ENCODE measurements around the gene APPL2.

Gene APPL2

GRCh38 chr12:105214670-105215375 lies 21.2 kb downstream of the APPL2 start:
- DNase-seq (ENCODE audit: low read depth, low spot score) = no peak
- in situ Hi-C loops (cut with HindIII; ENCODE audit: low sequenced_read_pairs) = no loop called here
- no peak overlapping the region for H3K4me3 ChIP-seq (ENCODE audit: low read depth, low read length)
- TF ChIP-seq, protein P1, sequence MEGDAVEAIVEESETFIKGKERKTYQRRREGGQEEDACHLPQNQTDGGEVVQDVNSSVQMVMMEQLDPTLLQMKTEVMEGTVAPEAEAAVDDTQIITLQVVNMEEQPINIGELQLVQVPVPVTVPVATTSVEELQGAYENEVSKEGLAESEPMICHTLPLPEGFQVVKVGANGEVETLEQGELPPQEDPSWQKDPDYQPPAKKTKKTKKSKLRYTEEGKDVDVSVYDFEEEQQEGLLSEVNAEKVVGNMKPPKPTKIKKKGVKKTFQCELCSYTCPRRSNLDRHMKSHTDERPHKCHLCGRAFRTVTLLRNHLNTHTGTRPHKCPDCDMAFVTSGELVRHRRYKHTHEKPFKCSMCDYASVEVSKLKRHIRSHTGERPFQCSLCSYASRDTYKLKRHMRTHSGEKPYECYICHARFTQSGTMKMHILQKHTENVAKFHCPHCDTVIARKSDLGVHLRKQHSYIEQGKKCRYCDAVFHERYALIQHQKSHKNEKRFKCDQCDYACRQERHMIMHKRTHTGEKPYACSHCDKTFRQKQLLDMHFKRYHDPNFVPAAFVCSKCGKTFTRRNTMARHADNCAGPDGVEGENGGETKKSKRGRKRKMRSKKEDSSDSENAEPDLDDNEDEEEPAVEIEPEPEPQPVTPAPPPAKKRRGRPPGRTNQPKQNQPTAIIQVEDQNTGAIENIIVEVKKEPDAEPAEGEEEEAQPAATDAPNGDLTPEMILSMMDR (IDR thresholded peaks at IDR 0.05; ENCODE audit: low read depth, low read length) = no peak

DNA sequence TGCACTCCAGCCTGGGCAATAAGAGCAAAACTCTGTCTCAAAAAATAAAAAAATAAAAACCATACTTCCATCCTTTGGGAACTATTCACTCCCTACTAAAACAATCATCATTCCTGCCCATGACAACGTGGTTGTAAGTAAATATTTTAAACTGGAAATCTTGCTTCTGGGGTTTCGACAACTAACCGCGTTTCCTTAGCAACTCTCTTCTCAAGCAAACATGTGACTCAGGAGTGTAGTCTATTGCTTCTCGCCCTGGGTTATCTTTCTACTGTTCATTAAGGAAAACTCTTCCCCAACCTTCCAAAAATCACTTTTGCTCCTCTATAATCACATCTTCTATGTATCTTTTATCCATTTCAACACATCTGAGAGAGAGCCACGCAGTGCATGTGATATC lies 21.8 kb downstream of the APPL2 start:
- in situ Hi-C loops (cut with HindIII; ENCODE audit: low sequenced_read_pairs) = no loop called here
- TF ChIP-seq, protein P1 (IDR thresholded peaks at IDR 0.05; ENCODE audit: low read depth, low read length) = no peak
- no peak overlapping the region for H3K4me3 ChIP-seq (ENCODE audit: low read depth, low read length)
- DNase-seq (ENCODE audit: low read depth, low spot score) = peak; percentile 56

DNA sequence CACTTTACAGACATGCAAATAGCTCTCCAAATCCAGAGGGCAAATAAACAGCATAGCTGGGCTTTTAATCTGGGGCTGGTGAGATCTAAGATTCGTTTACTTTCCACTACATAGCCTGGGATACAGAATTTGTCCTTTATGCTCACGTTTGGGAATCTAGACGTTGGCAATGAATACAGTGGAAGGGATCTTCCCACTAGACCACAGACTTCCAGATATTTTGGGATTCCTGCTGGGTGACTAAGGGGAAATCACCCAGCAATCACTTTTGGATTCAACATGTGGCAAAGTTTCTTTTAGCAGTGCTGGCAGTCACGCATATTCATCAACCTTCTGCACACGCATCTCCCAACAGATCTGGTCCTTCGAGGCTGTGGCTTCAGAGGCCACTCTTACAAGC lies 23.5 kb downstream of the APPL2 start:
- in situ Hi-C loops (cut with HindIII; ENCODE audit: low sequenced_read_pairs) = no loop called here
- TF ChIP-seq, protein P1 (IDR thresholded peaks at IDR 0.05; ENCODE audit: low read depth, low read length) = no peak
- no peak for DNase-seq (ENCODE audit: low read depth, low spot score)

DNA sequence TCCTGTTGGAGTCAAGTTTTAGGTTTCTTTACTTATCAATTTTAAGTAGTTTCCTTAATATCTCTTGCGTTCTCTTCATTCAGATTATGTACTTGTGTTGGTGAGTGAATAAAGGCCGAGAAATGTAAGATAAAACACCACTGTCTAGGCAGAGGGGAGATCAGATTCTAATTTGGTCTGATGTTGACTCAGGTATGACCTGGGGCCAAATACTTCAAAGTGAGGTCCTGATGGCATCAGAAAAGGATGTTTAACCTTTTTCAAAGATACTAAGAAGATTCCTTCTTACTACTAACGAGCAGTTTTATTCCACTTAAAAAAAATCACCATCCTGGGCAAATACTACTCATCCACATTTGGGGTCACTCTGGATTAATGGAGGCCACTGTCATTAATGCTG lies 26.9 kb downstream of the APPL2 start:
- TF ChIP-seq, protein P1 (IDR thresholded peaks at IDR 0.05; ENCODE audit: low read depth, low read length) = no peak
- DNase-seq (ENCODE audit: low read depth, low spot score) = no peak
- in situ Hi-C loops (cut with HindIII; ENCODE audit: low sequenced_read_pairs) = no loop called here
- no peak overlapping the region for H3K4me3 ChIP-seq (ENCODE audit: low read depth, low read length)

More for the DNA sequence above, 23.5 kb downstream of the APPL2 start:
- H3K4me3 ChIP-seq (ENCODE audit: low read depth, low read length) = no peak overlapping the region

- H3K4me3 ChIP-seq (ENCODE audit: low read depth, low read length) = no peak overlapping the region
- TF ChIP-seq, protein P1 (IDR thresholded peaks at IDR 0.05; ENCODE audit: low read depth, low read length) = no peak
- DNase-seq (ENCODE audit: low read depth, low spot score) = no peak
- in situ Hi-C loops (cut with HindIII; ENCODE audit: low sequenced_read_pairs) = no loop called here
Measured at GRCh38 chr12:105206686-105207374, 29.1 kb downstream of the APPL2 start.

DNA sequence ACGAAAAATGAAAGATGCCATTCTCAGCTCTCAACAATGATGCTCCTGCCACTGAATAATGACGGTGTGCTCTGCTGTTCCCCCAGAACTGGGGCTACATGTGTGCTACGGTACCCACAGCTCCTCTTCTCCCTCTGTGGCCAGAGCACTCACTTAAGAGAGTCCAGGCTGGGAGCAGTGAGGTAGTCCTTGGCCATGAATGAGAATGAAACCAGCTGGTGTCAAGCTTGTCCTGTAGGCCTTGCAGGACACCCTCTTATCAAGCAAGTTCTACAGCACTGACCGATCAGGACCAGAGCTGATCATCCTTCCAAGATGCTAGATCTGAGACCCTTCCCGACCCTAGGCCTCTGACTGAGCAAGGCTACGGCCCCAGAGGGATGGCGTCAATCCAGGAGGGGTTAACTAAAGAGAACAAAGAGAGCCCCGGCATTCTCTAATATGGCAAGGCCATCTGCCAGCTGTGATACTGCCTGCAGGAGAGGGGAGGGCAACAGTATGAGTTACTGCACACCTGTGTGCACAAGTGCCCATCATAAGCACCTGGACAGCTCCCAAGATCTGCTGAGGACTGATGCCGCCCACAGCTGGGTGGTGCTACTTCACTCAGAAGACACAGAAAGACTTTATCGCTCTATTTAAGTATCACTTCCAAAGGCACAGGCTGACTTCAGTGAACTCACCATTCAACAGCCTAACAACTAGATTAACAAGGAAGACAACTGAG lies 30.5 kb downstream of the APPL2 start:
- TF ChIP-seq, protein P1 (IDR thresholded peaks at IDR 0.05; ENCODE audit: low read depth, low read length) = no peak
- in situ Hi-C loops (cut with HindIII; ENCODE audit: low sequenced_read_pairs) = no loop called here
- H3K4me3 ChIP-seq (ENCODE audit: low read depth, low read length) = no peak overlapping the region

More for the DNA sequence above, 30.5 kb downstream of the APPL2 start:
- no peak for DNase-seq (ENCODE audit: low read depth, low spot score)
